ENCODE measurements around the gene MTCL1.
"Not testable (repeated sequence)": the region's sequence is repeated elsewhere in the genome, so short reads cannot be mapped to it uniquely, and the experiment has no call there.

Gene MTCL1

GRCh38 chr18:8752329-8752728 is 47.0 kb downstream of the MTCL1 start:
- no peak for DNase-seq (ENCODE audit: extremely low read depth, low read depth)
- TF ChIP-seq CTCF (IDR thresholded peaks at IDR 0.05; ENCODE audit: low read depth, low read length): no peak

- no peak for TF ChIP-seq CTCF (IDR thresholded peaks at IDR 0.05; ENCODE audit: low read depth, low read length)
- DNase-seq (ENCODE audit: extremely low read depth, low read depth): no peak
Measured at GRCh38 chr18:8754995-8755960, 49.9 kb downstream of the MTCL1 start.

- no peak for DNase-seq (ENCODE audit: extremely low read depth, low read depth)
- no peak for TF ChIP-seq CTCF (IDR thresholded peaks at IDR 0.05; ENCODE audit: low read depth, low read length)
Measured at GRCh38 chr18:8756571-8756970, 51.2 kb downstream of the MTCL1 start.

- DNase-seq (ENCODE audit: extremely low read depth, low read depth): no peak
- no peak for TF ChIP-seq CTCF (IDR thresholded peaks at IDR 0.05; ENCODE audit: low read depth, low read length)
Measured at GRCh38 chr18:8757396-8757997, 52.1 kb downstream of the MTCL1 start.

- TF ChIP-seq CTCF (IDR thresholded peaks at IDR 0.05; ENCODE audit: low read depth, low read length): no peak
- no peak for DNase-seq (ENCODE audit: extremely low read depth, low read depth)
Measured at GRCh38 chr18:8758466-8758865, 53.1 kb downstream of the MTCL1 start.

- DNase-seq (ENCODE audit: extremely low read depth, low read depth): no peak
- no peak for TF ChIP-seq CTCF (IDR thresholded peaks at IDR 0.05; ENCODE audit: low read depth, low read length)
Measured at GRCh38 chr18:8760984-8761383, 55.6 kb downstream of the MTCL1 start.

- not testable (repeated sequence) for DNase-seq (ENCODE audit: extremely low read depth, low read depth)
Measured at GRCh38 chr18:8761535-8761934, 56.2 kb downstream of the MTCL1 start.

All from AG09319 (cell line).